Naive thymus-derived CD8-positive, alpha-beta T cell (primary cell): ENCODE results near the gene PHF20. TPM values are rescaled to one million over a fixed set of nuclear protein-coding genes. Genes with fewer than 3 reads are reported as not detected.
A peak's percentile ranks its signal among the peaks of the same experiment; 100 is the strongest.
"Not testable (repeated sequence)": the region's sequence is repeated elsewhere in the genome, so short reads cannot be mapped to it uniquely, and the experiment has no call there.

Experiments
- ATAC-seq, 2 donors: fragments of 150-1000 bp; cut with Tn5 transposase in 1 of 2; sonication (Bioruptor Pico), chemical (Tn5 transposase) in 1 of 2; 1 replicate in 1 of 2; 2 replicates in 1 of 2; pipeline ENCODE4 v1.10.0; 2021; ENCODE audit warnings: mild to moderate bottlenecking in 2 of 2, moderate library complexity in 2 of 2
- POLR2A ChIA-PET: fragments of 350-600 bp; sonication (Branson Sonifier 250); formaldehyde crosslinking; loops from one replicate; lab custom pipeline; 2021; ENCODE audit warnings: antibody characterized with exemption; lab: Charles Lee
- DNase-seq, 10 donors: peaks; one replicate each; pipeline versions ENCODE4 v3.0.0 to v3.0.0-alpha.2; 2020 to 2022
- H3K27ac Mint-ChIP-seq, 10 donors: one replicate each; pipeline ENCODE4 v1.8.0; 2020 to 2022; ENCODE audit warnings: mild to moderate bottlenecking in 10 of 10, mixed read lengths in 10 of 10, moderate library complexity in 4 of 10, inconsistent platforms in 1 of 10
- H3K27me3 Mint-ChIP-seq, 5 donors: one replicate each; pipeline ENCODE4 v1.8.0; 2021 to 2022; ENCODE audit warnings: mixed read lengths in 5 of 5
- H3K36me3 Mint-ChIP-seq, 3 donors: one replicate each; pipeline ENCODE4 v1.8.0; 2020 to 2022; ENCODE audit warnings: mixed read lengths in 3 of 3, mild to moderate bottlenecking in 2 of 3, inconsistent platforms in 1 of 3
- H3K4me1 Mint-ChIP-seq, 4 donors: one replicate each; pipeline ENCODE4 v1.8.0; 2021 to 2022; ENCODE audit warnings: mixed read lengths in 4 of 4
- H3K4me3 Mint-ChIP-seq, 10 donors: one replicate each; pipeline ENCODE4 v1.8.0; 2020 to 2022; ENCODE audit warnings: mild to moderate bottlenecking in 10 of 10, mixed read lengths in 10 of 10, moderate library complexity in 6 of 10, inconsistent platforms in 1 of 10
- H3K9me3 Mint-ChIP-seq, 9 donors: one replicate each; pipeline ENCODE4 v1.8.0; 2020 to 2022; ENCODE audit warnings: mixed read lengths in 9 of 9, mild to moderate bottlenecking in 3 of 9, inconsistent platforms in 1 of 9, moderate library complexity in 1 of 9
- polyA plus RNA-seq, 3 donors: library from polyadenylated mRNA; unstranded; fragments of 300-500 nt; fragmentation: Illumina TruSeq; gene quantifications; one replicate each; pipeline ENCODE4 v1.2.3, GENCODE V29; 2021
- total RNA-seq, 8 experiments: library from RNA in 2 of 8; stranded (reverse) in 2 of 8; gene quantifications; one replicate each; pipeline ENCODE4 v1.2.3 and lab custom pipeline; 2021 to 2026

Gene PHF20
- total and polyA plus RNA-seq, 5 experiments from 2014 or later = 79.0 to 135 (median 114) TPM

- peak overlapping the region; percentile 72 to 96 (median 88) for H3K4me3 Mint-ChIP-seq
- ATAC-seq (peak; percentile 43 to 48), DNase-seq (peak; percentile 13 to 82 (median 72))
- peaks cover 0 to 3% (median 0%) of the 10 kb centered on the region in 9 donors for H3K9me3 Mint-ChIP-seq
- H3K27ac Mint-ChIP-seq = peak overlapping the region; percentile 99 to 100 (median 100)
- peaks cover 0 to 2% (median 0%) of the 10 kb centered on the region in 3 donors for H3K36me3 Mint-ChIP-seq
- POLR2A ChIA-PET = interaction anchor here (0.6 to 17.0 kb wide), 8 partner anchors 8 to 1325 kb away, joined by 3 to 684 read pairs (median 4); partner anchors contain the start of gene RBM39
- H3K4me1 Mint-ChIP-seq = peaks cover 28 to 69% (median 56%) of the 10 kb centered on the region in 4 donors
- no peaks in the 10 kb centered on the region for H3K27me3 Mint-ChIP-seq
These were observed 3.9 kb upstream of the PHF20 start for GRCh38 chr20:35767683-35768481.

GRCh38 chr20:35768731-35769664 is 2.8 kb upstream of the PHF20 start:
- peak in 4 of 10 donors; percentile 12 to 65 (median 18) for DNase-seq
- no peak for ATAC-seq
- no peaks in the 10 kb centered on the region for H3K27me3 Mint-ChIP-seq
- H3K4me1 Mint-ChIP-seq = peaks cover 37 to 80% (median 66%) of the 10 kb centered on the region in 4 donors
- peaks cover 0 to 3% (median 0%) of the 10 kb centered on the region in 9 donors for H3K9me3 Mint-ChIP-seq
- peak overlapping the region; percentile 72 to 96 (median 88) for H3K4me3 Mint-ChIP-seq
- peaks cover 0 to 7% (median 2%) of the 10 kb centered on the region in 3 donors for H3K36me3 Mint-ChIP-seq
- POLR2A ChIA-PET = interaction anchor here (0.6 to 17.0 kb wide), 6 partner anchors 27 to 486 kb away, joined by 3 to 684 read pairs (median 4); partner anchors contain the start of gene RBM39
- H3K27ac Mint-ChIP-seq = peak overlapping the region; percentile 99 to 100 (median 100)

GRCh38 chr20:35771367-35771688 is 487 bp upstream of the PHF20 start:
- POLR2A ChIA-PET = interaction anchor here (0.6 to 17.0 kb wide), 16 partner anchors 15 to 317 kb away, joined by 3 to 684 read pairs (median 4); partner anchors contain the start of genes CEP250, CPNE1, NFS1 and RBM12
- Mint-ChIP-seq H3K36me3 (peaks cover 0 to 20% (median 2%) of the 10 kb centered on the region in 3 donors), H3K27me3 (no peaks in the 10 kb centered on the region), H3K4me3 (peak overlapping the region; percentile 70 to 97 (median 88)), H3K27ac (peak overlapping the region; percentile 97 to 100 (median 100)), H3K9me3 (peaks cover 0 to 3% (median 0%) of the 10 kb centered on the region in 9 donors), H3K4me1 (peaks cover 39 to 91% (median 75%) of the 10 kb centered on the region in 4 donors)
- no peak for ATAC-seq
- no peak for DNase-seq

- Mint-ChIP-seq H3K27me3 (no peaks in the 10 kb centered on the region), H3K27ac (peak overlapping the region; percentile 94 to 100 (median 98)), H3K9me3 (peaks cover 0 to 3% (median 0%) of the 10 kb centered on the region in 9 donors), H3K36me3 (peaks cover 0 to 20% (median 2%) of the 10 kb centered on the region in 3 donors), H3K4me3 (peak overlapping the region; percentile 84 to 98 (median 93)), H3K4me1 (peaks cover 52 to 91% (median 78%) of the 10 kb centered on the region in 4 donors)
- POLR2A ChIA-PET = interaction anchor here (0.9 to 17.0 kb wide), 11 partner anchors 12 to 181 kb away, joined by 3 to 684 read pairs (median 8); partner anchors contain the start of genes CPNE1, NFS1, RBM12 and RBM39
- ATAC-seq (no peak), DNase-seq (peak in 1 of 10 donors; percentile 15)
These were observed 796 bp downstream of the PHF20 start for GRCh38 chr20:35772563-35773058.

GRCh38 chr20:35773154-35773751 is 1.4 kb downstream of the PHF20 start:
- Mint-ChIP-seq H3K27ac (peak overlapping the region; percentile 94 to 100 (median 98)), H3K9me3 (peaks cover 0 to 3% (median 0%) of the 10 kb centered on the region in 9 donors), H3K36me3 (peaks cover 0 to 20% (median 2%) of the 10 kb centered on the region in 3 donors), H3K4me1 (peaks cover 48 to 89% (median 75%) of the 10 kb centered on the region in 4 donors), H3K27me3 (no peaks in the 10 kb centered on the region), H3K4me3 (peak overlapping the region; percentile 84 to 98 (median 93))
- DNase-seq = peak in 8 of 10 donors; percentile 37 to 68 (median 42)
- ATAC-seq = no peak
- POLR2A ChIA-PET = interaction anchor here (1.2 to 17.0 kb wide), 3 partner anchors 11 to 31 kb away, joined by 5 to 684 read pairs (median 12); partner anchors contain the start of gene RBM39

- no peak for ATAC-seq
These were observed 2.6 kb downstream of the PHF20 start for GRCh38 chr20:35774391-35774790.

GRCh38 chr20:35776513-35777101 is 4.8 kb downstream of the PHF20 start:
- H3K4me3 Mint-ChIP-seq = peak overlapping the region in 9 of 10 donors; percentile 38 to 81 (median 67)
- peaks cover 0 to 51% (median 4%) of the 10 kb centered on the region in 3 donors for H3K36me3 Mint-ChIP-seq
- peak overlapping the region; percentile 29 to 94 (median 79) for H3K27ac Mint-ChIP-seq
- POLR2A ChIA-PET = interaction anchor here (1.2 to 17.0 kb wide), 4 partner anchors 9 to 42 kb away, joined by 3 to 684 read pairs (median 4); partner anchors contain the start of gene RBM39
- peaks cover 0 to 1% (median 0%) of the 10 kb centered on the region in 9 donors for H3K9me3 Mint-ChIP-seq
- ATAC-seq (no peak), DNase-seq (peak in 1 of 10 donors; percentile 25)
- H3K4me1 Mint-ChIP-seq = peaks cover 32 to 80% (median 65%) of the 10 kb centered on the region in 4 donors
- no peaks in the 10 kb centered on the region for H3K27me3 Mint-ChIP-seq

More at GRCh38 chr20:35774391-35774790, 2.6 kb downstream of the PHF20 start:
- H3K4me3 Mint-ChIP-seq = peak overlapping the region; percentile 84 to 98 (median 93)
- peaks cover 0 to 3% (median 0%) of the 10 kb centered on the region in 9 donors for H3K9me3 Mint-ChIP-seq
- peak overlapping the region; percentile 94 to 100 (median 98) for H3K27ac Mint-ChIP-seq
- H3K4me1 Mint-ChIP-seq = peaks cover 39 to 89% (median 70%) of the 10 kb centered on the region in 4 donors
- H3K27me3 Mint-ChIP-seq = no peaks in the 10 kb centered on the region
- H3K36me3 Mint-ChIP-seq = peaks cover 0 to 31% (median 6%) of the 10 kb centered on the region in 3 donors
- DNase-seq = no peak
- POLR2A ChIA-PET = interaction anchor here (0.6 to 17.0 kb wide), 2 partner anchors 27 to 32 kb away, joined by 3 to 684 read pairs; partner anchors contain the start of gene RBM39

GRCh38 chr20:35783811-35784210 is 12.0 kb downstream of the PHF20 start:
- not testable (repeated sequence) for H3K4me3 Mint-ChIP-seq, H3K9me3 Mint-ChIP-seq, ATAC-seq, DNase-seq, H3K27me3 Mint-ChIP-seq, H3K27ac Mint-ChIP-seq
- peaks cover 7 to 41% (median 27%) of the 10 kb centered on the region in 4 donors for H3K4me1 Mint-ChIP-seq
- POLR2A ChIA-PET = interaction anchor here (0.7 to 2.2 kb wide), 4 partner anchors 11 to 292 kb away, joined by 3 to 6 read pairs (median 5); partner anchors contain the start of genes PHF20 and RBM39
- H3K36me3 Mint-ChIP-seq = peaks cover 0 to 69% (median 12%) of the 10 kb centered on the region in 3 donors

- not testable (repeated sequence) for H3K4me3 Mint-ChIP-seq, H3K9me3 Mint-ChIP-seq, DNase-seq, H3K27ac Mint-ChIP-seq, ATAC-seq, H3K27me3 Mint-ChIP-seq
- POLR2A ChIA-PET = interaction anchor here (1.8 kb wide), 1 partner anchor 14 kb away, joined by 4 read pairs; the partner anchor contains the start of gene PHF20
- Mint-ChIP-seq H3K4me1 (peaks cover 8 to 44% (median 22%) of the 10 kb centered on the region in 4 donors), H3K36me3 (peaks cover 0 to 67% (median 8%) of the 10 kb centered on the region in 3 donors)
These were observed 13.7 kb downstream of the PHF20 start for GRCh38 chr20:35785541-35785940.

GRCh38 chr20:35788796-35789195 is 17.0 kb downstream of the PHF20 start:
- peaks cover 0 to 56% (median 4%) of the 10 kb centered on the region in 3 donors for H3K36me3 Mint-ChIP-seq
- H3K27ac Mint-ChIP-seq = peak overlapping the region in 2 of 10 donors; percentile 20 to 37
- POLR2A ChIA-PET = no interaction called here
- no peaks in the 10 kb centered on the region for H3K27me3 Mint-ChIP-seq
- peaks cover 10 to 52% (median 28%) of the 10 kb centered on the region in 4 donors for H3K4me1 Mint-ChIP-seq
- H3K4me3 Mint-ChIP-seq = peak overlapping the region in 1 of 10 donors; percentile 41
- H3K9me3 Mint-ChIP-seq = no peaks in the 10 kb centered on the region
- DNase-seq (no peak), ATAC-seq (no peak)
